ENCODE measurements around the gene UTP4.

Gene UTP4

GRCh38 chr16:69132424-69133252 is at the start of gene UTP4, which contains the start of gene CHTF8:
Gene UTP4 (plus strand): TSS chr16:69132649. CDS start chr16:69133460, 811 bp downstream.
Gene CHTF8 (minus strand): TSS chr16:69132588. CDS start chr16:69121458, 11,130 bp downstream.
- DNase-seq, result peak; percentile 51 to 77

GRCh38 chr16:69083306-69083941 is 49.0 kb upstream of the UTP4 start:
- DNase-seq, result no peak

GRCh38 chr16:69084289-69084688 is 48.2 kb upstream of the UTP4 start:
- DNase-seq, result no peak

GRCh38 chr16:69085032-69085695 is 47.3 kb upstream of the UTP4 start:
- DNase-seq, result no peak

- DNase-seq, result no peak
Observed at GRCh38 chr16:69087161-69087581, 45.3 kb upstream of the UTP4 start.

GRCh38 chr16:69088684-69089083 is 43.8 kb upstream of the UTP4 start:
- DNase-seq, result no peak

GRCh38 chr16:69089091-69089910 is 43.1 kb upstream of the UTP4 start:
- DNase-seq, result no peak

GRCh38 chr16:69093974-69094373 is 38.5 kb upstream of the UTP4 start:
- DNase-seq, result no peak

GRCh38 chr16:69094501-69094900 is 37.9 kb upstream of the UTP4 start:
- DNase-seq, result no peak

GRCh38 chr16:69095193-69095592 is 37.3 kb upstream of the UTP4 start:
- no peak for DNase-seq

- peak; percentile 54 to 71 for DNase-seq
Observed at GRCh38 chr16:69100071-69100691, 32.3 kb upstream of the UTP4 start.

GRCh38 chr16:69105501-69106361 is 26.7 kb upstream of the UTP4 start, which contains the start of gene HAS3:
Gene HAS3 (plus strand): TSS chr16:69105653. CDS start chr16:69109396, 3,743 bp downstream.
- DNase-seq, result peak; percentile 76 to 91

GRCh38 chr16:69106491-69107315 is 25.7 kb upstream of the UTP4 start:
- DNase-seq, result peak in 1 of 2 experiments; percentile 35

GRCh38 chr16:69107316-69107962 is 25.0 kb upstream of the UTP4 start:
- peak in 1 of 2 experiments; percentile 63 for DNase-seq

GRCh38 chr16:69108064-69108904 is 24.2 kb upstream of the UTP4 start:
- DNase-seq, result no peak

GRCh38 chr16:69108905-69109252 is 23.6 kb upstream of the UTP4 start:
- DNase-seq, result no peak

- DNase-seq, result no peak
Observed at GRCh38 chr16:69109486-69110270, 22.8 kb upstream of the UTP4 start.

GRCh38 chr16:69110406-69110805 is 22.0 kb upstream of the UTP4 start:
- DNase-seq, result peak in 1 of 2 experiments; percentile 50

All from NCI-H524 (cell line).